SJSA1 (cell line): Measurements from ENCODE around the gene OR6B3. TPM values are rescaled to one million over a fixed set of nuclear protein-coding genes. Genes with fewer than 3 reads are reported as not detected.

ENCODE experiments used
- DNase-seq, 2 experiments: peaks; one replicate each; pipeline ENCODE4 v3.0.0-alpha.2; 2015 to 2020; ENCODE audit warnings: low spot score in 2 of 2, low read depth in 1 of 2
- H3K27ac ChIP-seq: fragments of 250-450 bp; sonication (Bioruptor Pico); 2 replicates; pipeline ENCODE4 v1.5.1; 2020; ENCODE audit warnings: mild to moderate bottlenecking, moderate library complexity
- H3K27me3 ChIP-seq: fragments of 250-450 bp; sonication (Bioruptor Pico); replicated peaks from 2 replicates; pipeline ENCODE4 v1.5.1; 2020; ENCODE audit warnings: mild to moderate bottlenecking, moderate library complexity
- H3K36me3 ChIP-seq: fragments of 250-450 bp; sonication (Bioruptor Pico); 2 replicates; pipeline ENCODE4 v1.5.1; 2020; ENCODE audit warnings: mild to moderate bottlenecking
- H3K4me1 ChIP-seq: fragments of 250-450 bp; sonication (Bioruptor Pico); replicated peaks from 2 replicates; pipeline ENCODE4 v1.6.1; 2021; ENCODE audit warnings: mild to moderate bottlenecking
- H3K4me3 ChIP-seq: fragments of 250-450 bp; sonication (Bioruptor Pico); 2 replicates; pipeline ENCODE4 v1.5.1; 2020; ENCODE audit warnings: mild to moderate bottlenecking
- H3K9me3 ChIP-seq: fragments of 250-450 bp; sonication (Bioruptor Pico); replicated peaks from 2 replicates; pipeline ENCODE4 v1.5.1; 2020; ENCODE audit warnings: mild to moderate bottlenecking
- total RNA-seq: library from RNA; depleted of rRNA; stranded (reverse); fragments of >200 nt; shearing (Covaris generic); gene quantifications from 2 replicates; pipeline ENCODE4 v1.2.3, GENCODE V29; 2014

OR6B3 gene
- total RNA-seq, 1 experiment from 2014 or later: not detected

DNA sequence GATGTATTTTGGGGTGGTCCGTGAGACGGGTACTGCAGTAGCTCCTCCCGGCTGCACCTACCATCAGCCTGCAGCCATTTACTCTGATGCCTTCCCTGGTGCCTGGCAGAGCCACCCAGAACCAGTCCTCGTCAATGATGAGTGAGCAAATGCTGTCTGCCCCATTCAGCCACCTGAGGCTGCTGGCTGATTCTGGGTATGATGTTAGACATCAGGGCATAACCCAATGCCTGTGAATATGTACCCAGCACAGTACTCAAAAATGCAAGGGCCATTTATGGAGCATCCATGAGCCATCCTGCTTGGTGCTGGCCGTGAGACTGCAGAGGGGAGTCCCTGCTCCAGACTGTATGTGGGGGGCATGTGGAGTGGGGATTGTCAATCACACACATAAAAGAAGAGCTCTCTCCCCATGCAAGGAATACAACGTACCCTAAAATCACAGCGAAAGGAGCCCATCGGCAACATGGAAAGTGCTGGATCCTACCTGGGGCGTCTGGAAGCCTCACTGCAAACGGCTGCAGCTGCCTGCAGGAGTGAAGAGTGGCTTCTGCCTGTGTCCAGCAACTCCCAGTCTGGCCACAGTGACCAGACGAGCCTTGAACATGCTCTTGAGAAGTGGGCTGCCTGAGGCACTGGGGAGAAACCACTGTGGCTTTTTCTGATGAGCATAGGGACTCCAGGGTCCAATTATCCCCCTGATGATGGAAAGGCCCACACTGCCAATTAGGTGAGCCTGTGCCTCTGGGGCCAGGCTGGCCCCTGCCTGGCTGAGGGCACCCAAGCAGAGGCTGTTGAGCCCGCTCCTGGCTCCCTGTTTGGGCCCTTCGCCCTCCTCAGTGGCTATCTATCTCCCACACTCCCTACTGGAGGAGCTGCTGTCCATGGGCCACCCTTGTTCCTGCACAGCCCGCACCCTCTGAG lies 20.7 kb downstream of the OR6B3 start:
- Histone ChIP-seq H3K27ac (no peak overlapping the region), H3K27me3 (peaks cover 52% of the 10 kb centered on the region), H3K4me1 (no peaks in the 10 kb centered on the region), H3K36me3 (no peaks in the 10 kb centered on the region), H3K9me3 (no peaks in the 10 kb centered on the region), H3K4me3 (no peak overlapping the region)
- DNase-seq: no peak

DNA sequence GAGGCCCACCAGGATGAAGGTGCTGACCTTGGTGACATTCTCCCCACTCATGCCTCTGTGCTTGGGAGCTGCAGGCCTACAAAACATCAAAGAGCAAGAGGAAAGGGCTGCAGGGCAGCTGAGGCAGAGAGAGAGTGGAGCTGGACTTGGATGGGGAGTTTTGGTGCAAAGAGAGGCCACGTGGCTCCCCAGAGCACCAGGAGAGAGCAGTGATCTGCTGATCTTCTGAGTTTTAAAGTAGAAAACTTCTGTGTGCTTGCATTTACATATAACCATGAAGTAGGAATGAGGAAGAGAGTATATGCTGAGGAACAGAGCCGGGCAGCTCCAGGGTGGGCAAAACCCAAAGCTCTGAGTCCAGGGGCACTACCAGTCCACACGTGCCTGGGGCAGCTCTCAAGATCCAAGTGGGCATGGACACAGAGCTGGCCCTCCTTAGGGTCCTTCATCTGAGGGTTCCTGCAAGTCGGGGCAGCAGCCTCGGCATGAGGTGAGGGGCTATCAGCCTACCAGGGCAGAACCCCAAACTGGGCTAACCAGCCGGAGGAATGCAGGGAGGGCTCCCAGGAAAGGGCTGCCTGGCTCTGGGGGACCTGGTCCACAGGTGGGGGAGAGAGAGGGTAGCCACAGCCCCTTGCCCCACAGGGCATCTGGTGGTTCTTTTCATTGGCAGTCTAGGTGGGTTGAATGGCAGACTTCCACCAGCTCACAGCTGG lies 22.8 kb downstream of the OR6B3 start, which contains the start of gene OR6B2:
OR6B2 (minus strand) TSS at position 51 of the 716 bp plus-strand sequence; CDS start at position 51, 0 bp downstream.
- no peaks in the 10 kb centered on the region for H3K4me1 ChIP-seq
- no peak within 1 kb of the TSS for H3K4me3 ChIP-seq
- no peaks in the 10 kb centered on the region for H3K36me3 ChIP-seq
- H3K27me3 ChIP-seq: peaks cover 41% of the 10 kb centered on the region
- H3K9me3 ChIP-seq: peaks cover 2% of the 10 kb centered on the region; the same call in 1 of the 2 replicates
- no peak within 1 kb of the TSS for H3K27ac ChIP-seq
- no peak for DNase-seq

DNA sequence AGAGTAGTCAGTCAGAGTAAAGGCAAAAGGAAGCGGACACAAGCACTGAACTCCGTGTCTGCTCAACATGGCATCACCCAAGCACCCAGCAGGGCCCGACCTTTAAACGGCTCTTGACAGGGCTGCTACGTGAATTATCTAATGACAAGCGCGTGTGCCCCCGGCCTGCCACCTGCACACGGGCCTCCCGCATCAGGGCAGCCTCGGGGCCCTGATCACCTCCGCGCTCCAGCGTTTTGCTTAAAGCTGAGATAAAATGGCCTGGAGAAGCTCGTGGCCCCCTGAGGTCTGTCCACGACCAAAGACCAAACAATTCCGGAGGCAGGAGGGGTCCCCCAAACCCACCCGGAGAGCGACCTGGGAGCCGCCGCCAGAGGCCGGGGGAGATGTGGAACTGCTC lies 28.6 kb downstream of the OR6B3 start:
- peak in 1 of 2 experiments; percentile 18 for DNase-seq
- H3K4me1 ChIP-seq: peaks cover 7% of the 10 kb centered on the region; the same call in 1 of the 2 replicates
- peaks cover 9% of the 10 kb centered on the region for H3K27me3 ChIP-seq
- H3K9me3 ChIP-seq: peaks cover 2% of the 10 kb centered on the region; the same call in 1 of the 2 replicates
- H3K36me3 ChIP-seq: peaks cover 20% of the 10 kb centered on the region
- no peak overlapping the region for H3K27ac ChIP-seq
- H3K4me3 ChIP-seq: peak overlapping the region; percentile 75

DNA sequence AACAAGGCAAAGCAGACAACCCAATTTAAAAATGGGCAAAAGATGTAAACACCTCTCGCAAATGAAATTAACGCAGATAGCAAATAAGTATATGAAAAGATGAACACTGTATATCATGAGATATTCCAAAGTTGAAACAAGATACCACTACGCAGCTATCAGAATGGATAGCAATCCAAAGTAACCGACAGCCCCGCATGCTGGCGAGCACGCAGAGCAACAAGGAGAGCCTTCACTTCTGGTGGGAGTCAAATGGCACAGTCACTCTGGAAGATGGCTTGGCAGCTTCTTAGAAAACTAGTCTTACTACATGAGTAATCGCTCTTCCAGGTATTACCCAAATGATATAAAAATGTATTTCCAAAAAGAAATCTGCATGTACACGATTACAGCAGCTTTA lies 29.5 kb downstream of the OR6B3 start:
- H3K36me3 ChIP-seq: peaks cover 25% of the 10 kb centered on the region
- H3K4me3 ChIP-seq: peak overlapping the region; percentile 75
- peaks cover 9% of the 10 kb centered on the region for H3K27me3 ChIP-seq
- no peak overlapping the region for H3K27ac ChIP-seq
- H3K4me1 ChIP-seq: peaks cover 7% of the 10 kb centered on the region; the same call in 1 of the 2 replicates
- DNase-seq: no peak
- H3K9me3 ChIP-seq: peaks cover 2% of the 10 kb centered on the region; the same call in 1 of the 2 replicates

DNA sequence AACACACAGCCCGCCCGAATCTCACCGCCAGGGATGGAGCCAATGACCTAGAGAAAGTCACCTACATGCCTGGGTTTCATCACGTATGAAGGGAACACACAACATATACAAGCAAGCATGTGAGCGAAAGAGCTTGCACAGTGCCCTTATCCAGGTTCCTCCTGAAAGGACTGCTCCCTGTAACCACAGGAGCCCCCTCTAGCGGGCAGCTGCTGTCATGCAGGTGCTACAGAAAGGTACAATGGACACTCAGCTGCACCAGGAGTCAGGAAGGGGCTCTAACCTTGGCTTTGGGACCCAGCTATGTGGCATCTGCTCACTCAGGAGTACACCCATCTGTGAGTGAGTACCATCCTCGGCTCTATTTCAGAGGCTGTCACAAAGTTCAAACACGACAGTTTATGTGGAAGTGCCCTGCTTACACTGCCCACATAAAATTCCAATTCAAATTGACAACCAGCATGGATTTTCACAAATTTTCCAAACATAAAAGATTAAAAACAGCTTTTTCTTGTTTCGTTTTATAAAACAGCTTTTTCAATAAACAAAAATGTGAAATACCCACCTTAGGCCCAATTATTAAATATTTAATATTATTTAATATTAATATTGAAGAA lies 31.7 kb downstream of the OR6B3 start:
- DNase-seq: peak; percentile 31 to 71
- Histone ChIP-seq H3K36me3 (peaks cover 47% of the 10 kb centered on the region), H3K4me3 (no peak overlapping the region), H3K27ac (no peak overlapping the region), H3K27me3 (0 out of 2 replicates have a peak, but pooled peaks cover 4% of the 10 kb centered on the region), H3K4me1 (peaks cover 7% of the 10 kb centered on the region; the same call in 1 of the 2 replicates), H3K9me3 (peaks cover 2% of the 10 kb centered on the region; the same call in 1 of the 2 replicates)

DNA sequence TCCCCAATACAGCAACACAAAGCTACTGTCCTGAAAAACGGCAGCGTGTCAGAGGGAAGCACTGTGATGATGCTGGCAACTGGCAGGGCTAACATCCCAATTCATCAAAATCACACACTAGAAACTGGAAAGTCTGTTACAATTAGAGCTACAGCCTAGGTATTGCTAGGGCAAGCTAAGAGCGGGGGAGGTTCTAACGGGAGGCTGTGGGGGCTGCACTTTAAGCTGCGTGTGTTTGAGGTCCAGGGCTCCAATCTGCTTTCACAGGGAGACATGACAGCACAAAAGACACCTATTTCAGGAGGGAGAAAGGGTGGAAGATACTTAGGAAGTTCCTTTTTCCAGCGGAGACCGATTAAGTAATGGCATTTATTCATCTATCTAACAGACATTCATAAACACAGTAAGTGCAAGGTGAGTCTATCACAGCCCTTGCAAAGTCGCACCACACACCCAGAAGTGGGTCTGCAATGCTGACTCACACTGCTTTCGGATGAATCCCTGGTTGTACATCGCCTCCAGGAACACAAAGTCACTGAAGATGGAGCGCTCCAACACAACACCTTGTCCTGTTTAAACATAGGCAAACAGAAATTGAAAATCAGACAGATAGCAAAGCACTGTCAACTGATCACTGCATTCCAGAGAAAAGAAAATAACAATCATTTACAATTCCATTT lies 35.1 kb downstream of the OR6B3 start:
- Histone ChIP-seq H3K9me3 (no peaks in the 10 kb centered on the region), H3K27me3 (no peaks in the 10 kb centered on the region), H3K36me3 (peaks cover 77% of the 10 kb centered on the region), H3K27ac (no peak overlapping the region), H3K4me3 (no peak overlapping the region), H3K4me1 (no peaks in the 10 kb centered on the region)
- DNase-seq: no peak

DNA sequence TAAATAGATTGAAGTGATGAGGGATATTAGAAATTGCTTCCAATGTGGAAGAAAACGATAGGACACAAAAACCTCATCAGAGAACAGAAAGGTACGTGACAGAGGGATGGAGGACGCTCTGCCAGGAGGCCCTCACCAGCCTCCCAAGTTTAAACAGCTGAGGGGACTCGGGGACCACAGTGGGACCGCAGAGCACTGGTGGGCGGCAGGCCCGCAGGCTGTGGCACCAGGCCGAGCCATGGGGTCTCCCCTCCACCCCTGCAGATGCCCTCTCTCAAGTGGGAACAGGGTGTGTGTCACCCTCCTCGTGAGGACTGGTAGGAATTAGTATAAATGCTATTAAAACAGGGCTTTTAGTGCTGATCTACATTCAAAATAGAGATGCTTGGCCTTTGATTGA lies 39.0 kb downstream of the OR6B3 start:
- H3K9me3 ChIP-seq: no peaks in the 10 kb centered on the region
- no peak overlapping the region for H3K27ac ChIP-seq
- no peak for DNase-seq
- H3K4me3 ChIP-seq: no peak overlapping the region
- peaks cover 90% of the 10 kb centered on the region for H3K36me3 ChIP-seq
- H3K27me3 ChIP-seq: no peaks in the 10 kb centered on the region
- no peaks in the 10 kb centered on the region for H3K4me1 ChIP-seq

DNA sequence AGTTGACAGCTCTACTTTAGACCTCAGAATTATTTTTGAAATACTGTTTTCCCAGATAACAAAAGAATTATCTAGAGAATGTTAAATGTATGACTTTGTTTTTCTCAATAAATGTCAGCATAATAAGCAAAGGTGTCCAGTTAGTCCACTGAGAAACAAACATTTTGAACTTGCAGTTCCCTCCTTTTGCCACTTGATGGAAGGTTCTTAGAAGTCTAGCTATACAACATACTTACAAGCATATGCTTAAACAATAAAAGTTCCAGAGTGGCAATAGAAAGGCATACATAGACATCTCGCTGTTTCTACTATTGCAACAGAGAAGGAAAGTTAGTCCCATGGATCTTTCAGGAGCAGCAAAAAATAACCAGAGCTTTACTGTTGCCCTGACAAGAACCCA lies 40.0 kb downstream of the OR6B3 start:
- no peak overlapping the region for H3K4me3 ChIP-seq
- H3K27ac ChIP-seq: no peak overlapping the region
- no peaks in the 10 kb centered on the region for H3K9me3 ChIP-seq
- H3K36me3 ChIP-seq: peaks cover 91% of the 10 kb centered on the region
- H3K27me3 ChIP-seq: no peaks in the 10 kb centered on the region
- H3K4me1 ChIP-seq: no peaks in the 10 kb centered on the region
- DNase-seq: no peak

DNA sequence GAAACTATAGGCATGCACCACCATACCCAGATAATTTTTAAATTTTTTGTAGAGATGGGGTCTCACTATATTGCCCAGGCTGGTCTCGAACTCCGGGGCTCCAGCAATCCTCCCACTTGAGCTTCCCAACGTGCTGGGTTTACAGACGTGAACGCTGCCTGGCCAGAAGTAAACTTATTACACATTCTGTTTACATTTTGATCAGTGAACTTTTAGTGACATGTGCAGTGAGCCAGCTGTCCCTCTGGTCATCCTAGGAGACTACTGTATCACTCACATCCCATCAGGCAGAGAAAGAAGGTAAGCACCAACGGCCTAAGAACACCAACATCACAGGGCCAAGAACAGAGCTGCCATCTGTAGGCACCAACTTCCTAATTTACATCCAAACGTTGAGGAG lies 50.3 kb downstream of the OR6B3 start:
- no peaks in the 10 kb centered on the region for H3K9me3 ChIP-seq
- no peak for DNase-seq
- no peak overlapping the region for H3K27ac ChIP-seq
- H3K36me3 ChIP-seq: peaks cover 90% of the 10 kb centered on the region
- no peaks in the 10 kb centered on the region for H3K4me1 ChIP-seq
- no peaks in the 10 kb centered on the region for H3K27me3 ChIP-seq
- no peak overlapping the region for H3K4me3 ChIP-seq

DNA sequence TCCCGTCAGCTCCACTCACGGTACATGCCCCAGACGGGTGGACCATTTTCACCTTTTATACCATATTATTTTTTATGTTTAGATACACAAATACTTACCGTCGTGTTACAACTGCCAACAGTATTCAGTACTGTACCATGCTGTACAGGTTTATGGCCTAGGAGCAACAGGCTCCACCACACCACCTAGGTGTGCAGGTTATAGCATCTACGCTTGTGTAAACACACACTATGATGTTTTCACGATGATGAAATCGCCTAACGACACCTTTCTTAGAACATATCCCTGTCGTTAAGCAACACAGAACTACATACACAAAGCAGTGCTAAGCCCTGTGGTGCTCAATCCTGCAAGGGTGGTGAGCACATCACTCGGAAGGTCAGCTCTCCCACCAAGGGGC lies 52.6 kb downstream of the OR6B3 start:
- H3K36me3 ChIP-seq: peaks cover 68% of the 10 kb centered on the region
- no peaks in the 10 kb centered on the region for H3K9me3 ChIP-seq
- no peaks in the 10 kb centered on the region for H3K27me3 ChIP-seq
- H3K4me3 ChIP-seq: no peak overlapping the region
- no peaks in the 10 kb centered on the region for H3K4me1 ChIP-seq
- DNase-seq: no peak
- no peak overlapping the region for H3K27ac ChIP-seq

DNA sequence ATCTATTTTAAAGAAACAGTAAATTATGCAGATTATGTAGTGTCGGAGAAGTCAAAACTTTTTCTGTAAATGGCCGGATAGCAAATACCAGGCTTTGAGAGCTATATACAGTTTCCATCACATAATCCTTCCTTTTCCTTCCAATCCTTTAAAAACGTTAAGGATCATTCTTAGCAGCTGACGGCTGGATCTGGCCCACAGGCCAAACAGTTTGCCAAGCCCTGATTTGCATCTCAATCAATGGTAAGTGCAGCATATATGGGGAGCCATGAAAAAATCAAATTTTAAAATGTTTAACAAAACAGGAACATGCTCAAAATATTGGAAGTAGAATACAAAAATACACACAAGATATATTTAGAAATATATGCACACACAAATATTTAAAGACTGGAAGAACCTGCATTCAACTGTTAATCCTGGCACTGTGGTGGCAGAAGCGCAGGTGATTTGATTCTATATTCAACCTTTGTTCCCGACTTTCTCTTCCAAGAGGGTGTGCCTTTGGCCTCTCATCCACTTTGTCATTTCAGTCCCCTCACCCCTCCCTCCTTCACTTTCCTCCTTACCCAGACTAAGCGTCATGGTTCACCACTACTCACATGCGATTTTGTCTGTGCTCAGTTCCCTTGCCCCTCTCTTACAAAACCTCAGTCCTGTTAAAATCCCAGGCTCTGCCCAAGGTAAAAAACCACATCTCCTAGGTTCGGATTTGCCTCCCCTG lies 55.5 kb downstream of the OR6B3 start:
- H3K4me3 ChIP-seq: no peak overlapping the region
- peaks cover 40% of the 10 kb centered on the region for H3K36me3 ChIP-seq
- no peak for DNase-seq
- no peaks in the 10 kb centered on the region for H3K4me1 ChIP-seq
- H3K27ac ChIP-seq: no peak overlapping the region
- no peaks in the 10 kb centered on the region for H3K9me3 ChIP-seq
- H3K27me3 ChIP-seq: no peaks in the 10 kb centered on the region
